Measurements from ENCODE around the gene ASB2. TPM values are rescaled to one million over a fixed set of nuclear protein-coding genes. Genes with fewer than 3 reads are reported as not detected.
A peak's percentile ranks its signal among the peaks of the same experiment; 100 is the strongest.

The ASB2 gene
- total RNA-seq, 1 donor from 2014 or later: 0.67 TPM

DNA sequence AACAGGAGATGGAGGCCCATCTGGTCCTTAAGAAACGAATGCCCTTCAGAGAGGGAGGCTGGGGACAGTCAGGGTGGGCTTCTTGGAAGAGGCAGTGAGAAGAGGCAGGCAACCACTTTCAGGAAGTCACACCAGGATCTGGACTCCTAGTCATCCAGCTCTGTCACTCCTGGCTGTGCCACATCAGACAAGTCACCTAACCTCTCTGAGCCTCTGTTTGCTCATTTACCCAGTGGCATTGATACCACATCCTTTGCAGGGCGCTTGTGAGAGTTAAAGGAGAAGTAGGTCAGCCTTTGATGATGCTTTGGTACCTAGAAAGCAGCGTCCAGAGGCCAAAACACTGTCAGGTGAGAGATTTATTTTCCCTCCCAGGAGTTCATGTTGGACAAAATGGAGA lies 31.9 kb upstream of the ASB2 start:
- no peak overlapping the region for H3K27ac Mint-ChIP-seq (ENCODE audit: unreplicated experiment)
- H3K4me1 Mint-ChIP-seq (ENCODE audit: low read depth): peaks cover 12% of the 10 kb centered on the region
- H3K4me3 Mint-ChIP-seq (ENCODE audit: unreplicated experiment): no peak overlapping the region
- no peaks in the 10 kb centered on the region for H3K9me3 Mint-ChIP-seq (ENCODE audit: low read depth)
- TF ChIP-seq, protein P1, sequence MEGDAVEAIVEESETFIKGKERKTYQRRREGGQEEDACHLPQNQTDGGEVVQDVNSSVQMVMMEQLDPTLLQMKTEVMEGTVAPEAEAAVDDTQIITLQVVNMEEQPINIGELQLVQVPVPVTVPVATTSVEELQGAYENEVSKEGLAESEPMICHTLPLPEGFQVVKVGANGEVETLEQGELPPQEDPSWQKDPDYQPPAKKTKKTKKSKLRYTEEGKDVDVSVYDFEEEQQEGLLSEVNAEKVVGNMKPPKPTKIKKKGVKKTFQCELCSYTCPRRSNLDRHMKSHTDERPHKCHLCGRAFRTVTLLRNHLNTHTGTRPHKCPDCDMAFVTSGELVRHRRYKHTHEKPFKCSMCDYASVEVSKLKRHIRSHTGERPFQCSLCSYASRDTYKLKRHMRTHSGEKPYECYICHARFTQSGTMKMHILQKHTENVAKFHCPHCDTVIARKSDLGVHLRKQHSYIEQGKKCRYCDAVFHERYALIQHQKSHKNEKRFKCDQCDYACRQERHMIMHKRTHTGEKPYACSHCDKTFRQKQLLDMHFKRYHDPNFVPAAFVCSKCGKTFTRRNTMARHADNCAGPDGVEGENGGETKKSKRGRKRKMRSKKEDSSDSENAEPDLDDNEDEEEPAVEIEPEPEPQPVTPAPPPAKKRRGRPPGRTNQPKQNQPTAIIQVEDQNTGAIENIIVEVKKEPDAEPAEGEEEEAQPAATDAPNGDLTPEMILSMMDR (IDR thresholded peaks at IDR 0.05): no peak
- no peaks in the 10 kb centered on the region for H3K36me3 Mint-ChIP-seq (ENCODE audit: low read depth)
- H3K27me3 Mint-ChIP-seq (ENCODE audit: low read depth): peaks cover 39% of the 10 kb centered on the region
- DNase-seq (ENCODE audit: low spot score): no peak

DNA sequence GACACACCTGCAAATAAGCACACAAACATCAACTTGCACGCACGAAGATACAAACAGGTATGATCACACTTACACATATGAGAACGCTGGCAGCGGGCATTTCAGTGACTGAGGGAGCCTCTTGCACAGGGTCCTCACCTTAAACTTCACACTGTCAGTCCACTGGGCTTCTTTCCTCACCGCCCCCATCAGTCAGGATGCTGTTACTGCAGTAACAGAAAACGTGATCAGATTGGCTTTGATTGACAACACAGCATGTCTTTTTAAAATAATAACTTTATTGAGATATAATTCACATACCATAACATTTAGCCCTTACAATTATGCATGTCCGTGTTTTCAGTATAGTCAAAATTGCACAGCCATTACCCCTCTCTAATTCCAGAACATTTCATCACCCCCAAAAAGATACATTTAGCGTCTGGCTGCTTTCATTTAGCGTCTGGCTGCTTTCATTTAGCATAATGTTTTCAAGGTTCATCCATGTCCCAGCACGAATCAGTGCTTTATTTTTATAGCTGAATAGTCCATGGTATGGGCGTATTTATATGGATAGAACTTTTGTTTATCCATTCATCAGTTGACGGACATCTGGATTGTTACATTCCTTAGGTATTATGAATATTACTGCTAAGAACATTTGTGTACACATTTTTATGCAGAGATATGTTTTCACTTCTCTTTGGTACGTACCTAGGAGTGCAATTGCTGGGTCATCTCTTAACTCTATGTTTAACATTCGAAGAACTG lies 29.1 kb upstream of the ASB2 start:
- Mint-ChIP-seq H3K4me1 (ENCODE audit: low read depth) (peaks cover 8% of the 10 kb centered on the region), H3K4me3 (ENCODE audit: unreplicated experiment) (no peak overlapping the region), H3K27me3 (ENCODE audit: low read depth) (peaks cover 52% of the 10 kb centered on the region)

DNA sequence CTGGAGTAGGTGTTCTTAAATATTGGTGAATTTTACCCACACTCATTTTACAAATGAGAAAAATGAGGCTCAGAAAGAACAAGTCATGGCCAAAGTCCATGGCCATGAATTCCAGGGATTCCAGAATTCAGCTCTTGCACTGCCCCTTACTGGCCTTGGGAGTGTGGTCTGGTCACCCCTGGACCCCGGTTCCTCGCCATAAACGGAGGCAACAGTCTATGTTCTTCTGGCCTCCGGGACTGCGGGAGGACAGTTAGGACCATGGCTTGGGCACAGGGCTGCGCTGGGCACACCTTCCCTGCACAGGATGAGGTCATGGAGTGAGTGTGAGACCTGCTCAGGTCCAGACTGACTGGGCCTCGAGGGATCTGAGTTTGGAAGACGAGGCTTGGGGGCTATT lies 27.6 kb upstream of the ASB2 start:
- H3K36me3 Mint-ChIP-seq (ENCODE audit: low read depth): no peaks in the 10 kb centered on the region
- H3K27me3 Mint-ChIP-seq (ENCODE audit: low read depth): peaks cover 56% of the 10 kb centered on the region
- H3K9me3 Mint-ChIP-seq (ENCODE audit: low read depth): no peaks in the 10 kb centered on the region
- peaks cover 4% of the 10 kb centered on the region for H3K4me1 Mint-ChIP-seq (ENCODE audit: low read depth)
- DNase-seq (ENCODE audit: low spot score): no peak
- TF ChIP-seq, protein P1 (IDR thresholded peaks at IDR 0.05): no peak
- H3K4me3 Mint-ChIP-seq (ENCODE audit: unreplicated experiment): no peak overlapping the region
- H3K27ac Mint-ChIP-seq (ENCODE audit: unreplicated experiment): no peak overlapping the region

More for the DNA sequence above, 29.1 kb upstream of the ASB2 start:
- TF ChIP-seq, protein P1 (IDR thresholded peaks at IDR 0.05): peak; percentile 73
- H3K9me3 Mint-ChIP-seq (ENCODE audit: low read depth): no peaks in the 10 kb centered on the region
- H3K36me3 Mint-ChIP-seq (ENCODE audit: low read depth): no peaks in the 10 kb centered on the region
- no peak overlapping the region for H3K27ac Mint-ChIP-seq (ENCODE audit: unreplicated experiment)
- DNase-seq (ENCODE audit: low spot score): no peak

DNA sequence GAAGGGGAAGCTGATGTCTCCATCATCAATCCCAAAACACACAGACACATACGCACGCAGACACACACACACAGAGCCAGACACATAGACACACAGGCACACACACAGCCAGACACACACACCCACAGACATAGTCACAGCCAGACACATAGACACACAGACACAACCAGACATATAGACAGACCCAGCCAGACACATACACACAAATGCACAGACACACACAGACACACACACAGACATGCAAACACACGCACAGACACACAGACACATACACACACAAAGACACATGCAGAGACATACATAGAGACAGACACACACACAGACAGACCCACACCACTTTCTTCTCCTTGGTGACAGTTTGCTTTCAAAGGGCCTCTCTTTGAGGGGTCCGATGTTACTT lies 27.0 kb upstream of the ASB2 start:
- Mint-ChIP-seq H3K27me3 (ENCODE audit: low read depth) (peaks cover 56% of the 10 kb centered on the region), H3K4me1 (ENCODE audit: low read depth) (peaks cover 4% of the 10 kb centered on the region), H3K4me3 (ENCODE audit: unreplicated experiment) (no peak overlapping the region)

DNA sequence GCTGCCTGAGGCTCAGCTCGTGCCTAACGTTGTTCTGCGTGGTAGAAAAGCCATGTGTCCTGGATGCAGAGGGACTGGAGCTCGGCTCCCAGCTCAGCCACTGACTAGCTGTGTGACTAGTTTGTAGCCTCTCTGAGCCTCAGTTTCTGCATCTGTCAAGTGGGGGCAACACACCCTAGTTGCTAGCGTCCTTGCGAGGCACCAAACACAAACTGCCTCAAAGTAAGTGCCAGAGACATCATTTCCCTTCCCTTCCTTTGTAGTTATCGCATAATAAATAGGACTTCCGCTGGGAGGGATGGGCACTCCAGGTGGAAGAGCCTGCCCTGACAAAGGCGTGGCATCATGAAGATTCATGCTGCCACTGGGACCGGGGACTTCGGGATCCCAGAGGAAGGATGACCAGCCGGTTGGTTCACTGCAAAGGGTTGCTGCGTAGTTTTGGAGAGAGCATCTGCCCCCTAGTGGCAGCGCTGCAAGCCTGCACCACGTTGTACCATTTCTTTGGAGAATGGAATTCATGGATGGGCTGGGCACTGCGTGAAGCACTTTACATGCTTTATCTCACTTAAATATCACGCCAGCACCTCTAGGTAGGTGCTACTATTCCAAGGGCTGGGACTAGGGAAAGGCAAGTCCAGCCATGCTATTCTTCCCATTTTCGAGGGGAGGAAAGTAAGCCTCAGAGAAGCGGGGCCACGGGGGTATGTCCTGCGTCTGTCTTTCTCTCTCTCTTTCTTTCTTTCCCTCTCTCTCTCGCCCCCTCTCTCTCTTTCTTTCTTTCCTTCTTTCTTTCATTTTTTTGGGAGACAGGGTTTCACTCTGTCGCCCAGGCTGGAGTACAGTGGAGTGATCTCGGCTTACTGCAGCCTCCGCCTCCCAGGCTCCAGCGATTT lies 25.4 kb upstream of the ASB2 start:
- DNase-seq (ENCODE audit: low spot score): no peak
- H3K27me3 Mint-ChIP-seq (ENCODE audit: low read depth): peaks cover 46% of the 10 kb centered on the region
- H3K9me3 Mint-ChIP-seq (ENCODE audit: low read depth): no peaks in the 10 kb centered on the region
- no peak overlapping the region for H3K4me3 Mint-ChIP-seq (ENCODE audit: unreplicated experiment)
- H3K27ac Mint-ChIP-seq (ENCODE audit: unreplicated experiment): no peak overlapping the region
- no peaks in the 10 kb centered on the region for H3K36me3 Mint-ChIP-seq (ENCODE audit: low read depth)
- TF ChIP-seq, protein P1 (IDR thresholded peaks at IDR 0.05): peak; percentile 95
- H3K4me1 Mint-ChIP-seq (ENCODE audit: low read depth): peaks cover 4% of the 10 kb centered on the region

More for the DNA sequence above, 27.0 kb upstream of the ASB2 start:
- Mint-ChIP-seq H3K9me3 (ENCODE audit: low read depth) (no peaks in the 10 kb centered on the region), H3K36me3 (ENCODE audit: low read depth) (no peaks in the 10 kb centered on the region), H3K27ac (ENCODE audit: unreplicated experiment) (no peak overlapping the region)
- TF ChIP-seq, protein P1 (IDR thresholded peaks at IDR 0.05): no peak
- no peak for DNase-seq (ENCODE audit: low spot score)

Data from chondrocyte (in vitro differentiated cells).